HFF-Myc (cell line): Measurements from ENCODE around the gene OR2T11.
"Not testable (repeated sequence)": the region's sequence is repeated elsewhere in the genome, so short reads cannot be mapped to it uniquely, and the experiment has no call there.

ENCODE experiments used
- DNase-seq: peaks from one replicate; pipeline ENCODE4 v3.0.0-alpha.2; 2011; ENCODE audit warnings: low read depth; ENCODE audit errors: extremely low read depth
- H3K4me3 ChIP-seq: replicated peaks from 2 replicates; pipeline ENCODE4 v1.5.1; 2011; ENCODE audit warnings: low read depth, mild to moderate bottlenecking, control low read depth, low read length
- CTCF ChIP-seq: IDR thresholded peaks from 2 replicates; pipeline ENCODE4 v1.5.1; 2012; ENCODE audit warnings: mild to moderate bottlenecking, low read depth, low read length, control low read depth; ENCODE audit errors: missing control alignments

OR2T11 gene

GRCh38 chr1:248576260-248576980, 58.5 kb downstream of the OR2T11 start:
- H3K4me3 ChIP-seq: no peak overlapping the region
- no peak for TF ChIP-seq CTCF
- DNase-seq: no peak

- H3K4me3 ChIP-seq, DNase-seq: not testable (repeated sequence)
Observed at GRCh38 chr1:248574657-248575056, 60.2 kb downstream of the OR2T11 start, which contains the start of gene OR2T34. OR2T34 (minus strand) TSS chr1:248574757; CDS start chr1:248574757, 0 bp downstream.

- not testable (repeated sequence) for DNase-seq, H3K4me3 ChIP-seq
Observed at GRCh38 chr1:248573856-248574255, 61.0 kb downstream of the OR2T11 start.
